ENCODE measurements around the gene TBL3. TPM values are rescaled to one million over a fixed set of nuclear protein-coding genes. Genes with fewer than 3 reads are reported as not detected.

Gene TBL3
- total and polyA plus RNA-seq, 2 donors (not counting 1 experiment from before 2014, with no cell fraction given): 31.9 to 52.2 TPM

GRCh38 chr16:1980030-1980769, 8.3 kb downstream of the TBL3 start:
- ChIA-PET CTCF (interaction anchor here (0.7 kb wide), 1 partner anchor 9 kb away, joined by 3 read pairs; the partner anchor contains the start of gene TBL3), POLR2A (no interaction called here)
- Histone ChIP-seq H3K27ac (ENCODE audit: low read length in 2 of 2) (no peak overlapping the region), H4K20me1 (ENCODE audit: control insufficient read depth, insufficient read depth, low read length, poor library complexity, severe bottlenecking) (peaks cover 20% of the 10 kb centered on the region), H3K9me3 (ENCODE audit: control extremely low read depth in 1 of 3, control insufficient read depth in 2 of 3, insufficient read depth in 1 of 3, low read length in 2 of 3) (peaks cover 0 to 4% (median 0%) of the 10 kb centered on the region in 3 donors), H3K36me3 (replicated peaks in 1 of 2; ENCODE audit: control extremely low read depth in 1 of 2, control insufficient read depth in 1 of 2, extremely low read depth in 1 of 2, insufficient read depth in 2 of 2, low read length in 1 of 2) (peaks cover 0 to 32% of the 10 kb centered on the region in 2 experiments), H3K4me2 (replicated peaks; ENCODE audit: low read depth, low read length, poor library complexity, severe bottlenecking) (no peak overlapping the region), H3K27me3 (replicated peaks in 1 of 4; ENCODE audit: control extremely low read depth in 1 of 4, control insufficient read depth in 3 of 4, insufficient read depth in 4 of 4, low read length in 3 of 4) (peaks cover 0 to 65% (median 20%) of the 10 kb centered on the region in 4 experiments), H2AFZ (ENCODE audit: insufficient read depth, low read depth, low read length, poor library complexity, severe bottlenecking) (no peak overlapping the region), H3K4me1 (ENCODE audit: control insufficient read depth in 2 of 2, insufficient read depth in 2 of 2, low read length in 2 of 2) (peaks cover 16 to 32% of the 10 kb centered on the region in 2 donors), H3K9ac (ENCODE audit: low read length) (no peak overlapping the region), H3K4me3 (ENCODE audit: control extremely low read depth in 1 of 5, extremely low read depth in 1 of 5, insufficient read depth in 1 of 5, low read depth in 2 of 5, low read length in 4 of 5) (no peak overlapping the region), H3K79me2 (ENCODE audit: control insufficient read depth, insufficient read depth, low read length) (peaks cover under 1% of the 10 kb centered on the region)
- DNase-seq (no peak), ATAC-seq (ENCODE audit: low read depth) (no peak)
- Mint-ChIP-seq H3K27ac (no peak overlapping the region), H3K4me1 (peaks cover 18% of the 10 kb centered on the region), H3K27me3 (peaks cover 6% of the 10 kb centered on the region), H3K4me3 (no peak overlapping the region), H3K9me3 (ENCODE audit: insufficient read depth) (no peaks in the 10 kb centered on the region)
- intact Hi-C loops (cut with micrococcal nuclease): no loop called here
- no peak for TF ChIP-seq EZH2 (IDR thresholded peaks at IDR 0.05; ENCODE audit: borderline replicate concordance, insufficient read depth, low read depth, low read length, poor library complexity, severe bottlenecking)
- no peak for TF ChIP-seq CTCF (IDR thresholded peaks at IDR 0.05)
- 8% methylated on average over 45 of the region's 53 CpGs for WGBS (ENCODE audit: insufficient coverage)

GRCh38 chr16:1980770-1981087, 8.9 kb downstream of the TBL3 start:
- TF ChIP-seq CTCF (IDR thresholded peaks at IDR 0.05): no peak
- TF ChIP-seq EZH2 (IDR thresholded peaks at IDR 0.05; ENCODE audit: borderline replicate concordance, insufficient read depth, low read depth, low read length, poor library complexity, severe bottlenecking): no peak
- no peak overlapping the region for H2AFZ ChIP-seq (ENCODE audit: insufficient read depth, low read depth, low read length, poor library complexity, severe bottlenecking)
- peaks cover 0 to 4% (median 0%) of the 10 kb centered on the region in 3 donors for H3K9me3 ChIP-seq (ENCODE audit: control extremely low read depth in 1 of 3, control insufficient read depth in 2 of 3, insufficient read depth in 1 of 3, low read length in 2 of 3)
- peaks cover 6% of the 10 kb centered on the region for H3K27me3 Mint-ChIP-seq
- no peak overlapping the region for H3K4me3 Mint-ChIP-seq
- ChIA-PET CTCF (interaction anchor here (0.7 kb wide), 1 partner anchor 10 kb away, joined by 3 read pairs; the partner anchor contains the start of gene TBL3), POLR2A (no interaction called here)
- H3K9me3 Mint-ChIP-seq (ENCODE audit: insufficient read depth): no peaks in the 10 kb centered on the region
- no peak overlapping the region for H3K4me3 ChIP-seq (ENCODE audit: control extremely low read depth in 1 of 5, extremely low read depth in 1 of 5, insufficient read depth in 1 of 5, low read depth in 2 of 5, low read length in 4 of 5)
- intact Hi-C loops (cut with micrococcal nuclease): no loop called here
- H3K79me2 ChIP-seq (ENCODE audit: control insufficient read depth, insufficient read depth, low read length): no peaks in the 10 kb centered on the region
- ATAC-seq (ENCODE audit: low read depth) (no peak), DNase-seq (no peak)
- H3K36me3 ChIP-seq (replicated peaks in 1 of 2; ENCODE audit: control extremely low read depth in 1 of 2, control insufficient read depth in 1 of 2, extremely low read depth in 1 of 2, insufficient read depth in 2 of 2, low read length in 1 of 2): peaks cover 0 to 31% of the 10 kb centered on the region in 2 experiments
- no peak overlapping the region for H3K27ac ChIP-seq (ENCODE audit: low read length in 2 of 2)
- H3K4me2 ChIP-seq (replicated peaks; ENCODE audit: low read depth, low read length, poor library complexity, severe bottlenecking): no peak overlapping the region
- H3K4me1 Mint-ChIP-seq: peaks cover 22% of the 10 kb centered on the region
- H3K9ac ChIP-seq (ENCODE audit: low read length): no peak overlapping the region
- H4K20me1 ChIP-seq (ENCODE audit: control insufficient read depth, insufficient read depth, low read length, poor library complexity, severe bottlenecking): peaks cover 16% of the 10 kb centered on the region
- H3K27me3 ChIP-seq (replicated peaks in 1 of 4; ENCODE audit: control extremely low read depth in 1 of 4, control insufficient read depth in 3 of 4, insufficient read depth in 4 of 4, low read length in 3 of 4): peaks cover 0 to 64% (median 20%) of the 10 kb centered on the region in 4 experiments
- peaks cover 16 to 35% of the 10 kb centered on the region in 2 donors for H3K4me1 ChIP-seq (ENCODE audit: control insufficient read depth in 2 of 2, insufficient read depth in 2 of 2, low read length in 2 of 2)
- no peak overlapping the region for H3K27ac Mint-ChIP-seq
- WGBS (ENCODE audit: insufficient coverage): 29% methylated on average over 16 of the region's 16 CpGs
